Neural crest cell (in vitro differentiated cells): Measurements from ENCODE around the gene MTA1. TPM values are rescaled to one million over a fixed set of nuclear protein-coding genes. Genes with fewer than 3 reads are reported as not detected.

Experiments
- DNase-seq: peaks from one replicate; pipeline ENCODE4 v3.0.0; 2021; ENCODE audit warnings: low read depth, mixed read lengths, low spot score
- H3K27ac Mint-ChIP-seq: one replicate; pipeline ENCODE4 v1.8.0; 2021; ENCODE audit warnings: mild to moderate bottlenecking, mixed read lengths; ENCODE audit not compliant: unreplicated experiment
- H3K27me3 Mint-ChIP-seq: 2 replicates; pipeline ENCODE4 v1.8.0; 2021; ENCODE audit warnings: low read depth, mild to moderate bottlenecking, mixed read lengths
- H3K36me3 Mint-ChIP-seq: 2 replicates; pipeline ENCODE4 v1.8.0; 2021; ENCODE audit warnings: low read depth, mild to moderate bottlenecking, mixed read lengths
- H3K4me1 Mint-ChIP-seq: 2 replicates; pipeline ENCODE4 v1.8.0; 2021; ENCODE audit warnings: mixed read lengths
- H3K4me3 Mint-ChIP-seq: one replicate; pipeline ENCODE4 v1.8.0; 2021; ENCODE audit warnings: mild to moderate bottlenecking, mixed read lengths
- H3K9me3 Mint-ChIP-seq: 2 replicates; pipeline ENCODE4 v1.8.0; 2021; ENCODE audit warnings: mixed read lengths
- CTCF ChIP-seq: fragments of 200-600 bp; sonication (generic); conservative IDR thresholded peaks from 2 replicates; pipeline ENCODE4 v1.5.0; 2021; ENCODE audit warnings: antibody characterized with exemption, mild to moderate bottlenecking
- total RNA-seq: library from RNA; stranded (reverse); gene quantifications from 2 replicates; pipeline ENCODE4 v1.2.1, GENCODE V29; 2021

Gene MTA1
- total RNA-seq, 1 donor from 2014 or later, result 246 TPM

GRCh38 chr14:105378199-105378598 is 41.4 kb upstream of the MTA1 start:
- no peaks in the 10 kb centered on the region for H3K9me3 Mint-ChIP-seq
- no peaks in the 10 kb centered on the region for H3K27me3 Mint-ChIP-seq
- no peak overlapping the region for H3K4me3 Mint-ChIP-seq
- DNase-seq, result no peak
- H3K4me1 Mint-ChIP-seq, result no peaks in the 10 kb centered on the region
- H3K36me3 Mint-ChIP-seq, result peaks cover 3% of the 10 kb centered on the region
- no peak overlapping the region for H3K27ac Mint-ChIP-seq
- TF ChIP-seq CTCF, result no peak

- Mint-ChIP-seq H3K36me3 (no peaks in the 10 kb centered on the region), H3K4me3 (no peak overlapping the region), H3K27me3 (no peaks in the 10 kb centered on the region), H3K27ac (peak overlapping the region; percentile 81), H3K4me1 (no peaks in the 10 kb centered on the region), H3K9me3 (no peaks in the 10 kb centered on the region)
- DNase-seq, result no peak
- no peak for TF ChIP-seq CTCF
Measured at GRCh38 chr14:105378873-105379685, 40.5 kb upstream of the MTA1 start.

GRCh38 chr14:105379946-105380345 is 39.7 kb upstream of the MTA1 start:
- H3K4me1 Mint-ChIP-seq, result no peaks in the 10 kb centered on the region
- H3K4me3 Mint-ChIP-seq, result no peak overlapping the region
- no peak for DNase-seq
- no peaks in the 10 kb centered on the region for H3K36me3 Mint-ChIP-seq
- no peaks in the 10 kb centered on the region for H3K9me3 Mint-ChIP-seq
- peak overlapping the region; percentile 6 for H3K27ac Mint-ChIP-seq
- TF ChIP-seq CTCF, result no peak
- no peaks in the 10 kb centered on the region for H3K27me3 Mint-ChIP-seq

- Mint-ChIP-seq H3K9me3 (no peaks in the 10 kb centered on the region), H3K27me3 (no peaks in the 10 kb centered on the region), H3K36me3 (no peaks in the 10 kb centered on the region), H3K4me3 (no peak overlapping the region), H3K4me1 (no peaks in the 10 kb centered on the region), H3K27ac (no peak overlapping the region)
- TF ChIP-seq CTCF, result no peak
- no peak for DNase-seq
Measured at GRCh38 chr14:105380756-105381155, 38.9 kb upstream of the MTA1 start.

GRCh38 chr14:105381446-105382342 is 37.9 kb upstream of the MTA1 start:
- no peaks in the 10 kb centered on the region for H3K4me1 Mint-ChIP-seq
- no peaks in the 10 kb centered on the region for H3K9me3 Mint-ChIP-seq
- no peaks in the 10 kb centered on the region for H3K36me3 Mint-ChIP-seq

More at GRCh38 chr14:105381446-105382342, 37.9 kb upstream of the MTA1 start:
- Mint-ChIP-seq H3K27me3 (no peaks in the 10 kb centered on the region), H3K27ac (no peak overlapping the region), H3K4me3 (no peak overlapping the region)
- TF ChIP-seq CTCF, result no peak
- DNase-seq, result no peak
